Fibroblast of mammary gland (primary cell): ENCODE results near the gene CEP83.

ENCODE experiments used
- DNase-seq: peaks from one replicate; pipeline ENCODE4 v3.0.0-alpha.2; 2010; ENCODE audit warnings: low read depth
- H3K4me3 ChIP-seq: 2 replicates; pipeline ENCODE4 v1.5.1; 2011; ENCODE audit warnings: low read depth, mild to moderate bottlenecking, low read length, moderate library complexity; ENCODE audit not compliant: control insufficient read depth
- TF ChIP-seq, protein P1 (sequence below): conservative IDR thresholded peaks from 2 replicates; pipeline ENCODE4 v1.5.1; 2011; ENCODE audit warnings: low read depth, low read length, inconsistent platforms; ENCODE audit not compliant: control insufficient read depth, insufficient read depth

CEP83 gene

DNA sequence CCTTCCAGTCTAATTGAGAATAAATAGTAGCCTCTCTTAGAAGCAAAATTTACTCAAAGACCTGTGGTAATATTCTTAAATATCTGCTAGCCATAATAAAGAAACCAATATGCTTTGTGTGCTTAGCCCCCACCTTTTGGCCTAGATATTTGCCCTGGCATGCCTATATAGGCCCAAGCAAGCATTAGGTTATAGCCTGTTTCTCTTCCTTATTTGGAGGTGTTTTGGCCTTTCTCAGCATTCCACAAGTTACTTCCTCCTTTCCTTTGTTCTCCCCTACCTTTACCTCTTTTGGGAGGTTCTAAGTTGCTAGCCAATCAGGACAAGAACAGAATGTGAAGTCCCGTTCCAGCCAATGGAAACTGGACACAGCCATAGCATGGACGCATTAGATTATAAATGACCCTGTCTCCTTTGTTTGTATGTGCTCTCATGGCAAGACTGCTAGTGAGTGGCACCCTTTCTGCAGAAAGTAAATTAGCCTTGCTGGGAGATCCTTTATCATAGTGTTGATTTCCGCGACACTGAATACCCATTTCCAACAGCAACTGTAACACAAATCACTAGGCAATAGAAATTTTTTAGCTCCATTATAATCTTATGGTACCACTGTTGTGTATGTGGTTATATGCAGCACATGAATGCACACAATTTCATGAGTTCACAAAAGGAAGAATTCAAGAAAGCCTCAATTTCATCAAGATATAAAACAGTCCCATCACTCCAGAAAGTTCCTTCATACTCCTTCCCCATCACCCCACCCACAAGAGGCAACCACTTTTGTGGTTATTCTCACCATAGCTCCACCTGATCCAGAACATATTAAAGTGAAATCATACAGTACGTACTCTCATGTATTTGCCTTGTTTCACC lies 37.6 kb downstream of the CEP83 start:
- no peak overlapping the region for H3K4me3 ChIP-seq
- TF ChIP-seq, protein P1, sequence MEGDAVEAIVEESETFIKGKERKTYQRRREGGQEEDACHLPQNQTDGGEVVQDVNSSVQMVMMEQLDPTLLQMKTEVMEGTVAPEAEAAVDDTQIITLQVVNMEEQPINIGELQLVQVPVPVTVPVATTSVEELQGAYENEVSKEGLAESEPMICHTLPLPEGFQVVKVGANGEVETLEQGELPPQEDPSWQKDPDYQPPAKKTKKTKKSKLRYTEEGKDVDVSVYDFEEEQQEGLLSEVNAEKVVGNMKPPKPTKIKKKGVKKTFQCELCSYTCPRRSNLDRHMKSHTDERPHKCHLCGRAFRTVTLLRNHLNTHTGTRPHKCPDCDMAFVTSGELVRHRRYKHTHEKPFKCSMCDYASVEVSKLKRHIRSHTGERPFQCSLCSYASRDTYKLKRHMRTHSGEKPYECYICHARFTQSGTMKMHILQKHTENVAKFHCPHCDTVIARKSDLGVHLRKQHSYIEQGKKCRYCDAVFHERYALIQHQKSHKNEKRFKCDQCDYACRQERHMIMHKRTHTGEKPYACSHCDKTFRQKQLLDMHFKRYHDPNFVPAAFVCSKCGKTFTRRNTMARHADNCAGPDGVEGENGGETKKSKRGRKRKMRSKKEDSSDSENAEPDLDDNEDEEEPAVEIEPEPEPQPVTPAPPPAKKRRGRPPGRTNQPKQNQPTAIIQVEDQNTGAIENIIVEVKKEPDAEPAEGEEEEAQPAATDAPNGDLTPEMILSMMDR = no peak
- no peak for DNase-seq

DNA sequence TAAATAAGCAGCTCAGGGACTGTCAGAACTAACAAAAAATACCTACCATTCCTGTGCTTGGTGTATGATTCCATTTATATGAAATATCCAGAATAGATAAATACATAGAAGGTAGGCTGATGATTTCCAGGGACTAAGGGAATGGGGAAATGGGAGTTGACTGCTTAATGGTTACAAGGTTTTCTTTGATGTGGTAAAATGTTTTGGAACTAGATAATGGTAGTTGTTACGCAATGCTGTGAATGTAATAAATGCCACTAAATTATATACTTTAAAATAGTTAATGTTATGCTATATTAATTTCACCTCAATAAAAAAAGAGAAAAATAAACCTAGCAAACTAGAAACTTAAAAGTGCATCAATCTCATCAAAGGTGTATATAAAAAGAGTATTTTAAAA lies 41.1 kb downstream of the CEP83 start:
- TF ChIP-seq, protein P1 = no peak
- H3K4me3 ChIP-seq = no peak overlapping the region
- DNase-seq = peak; percentile 40

DNA sequence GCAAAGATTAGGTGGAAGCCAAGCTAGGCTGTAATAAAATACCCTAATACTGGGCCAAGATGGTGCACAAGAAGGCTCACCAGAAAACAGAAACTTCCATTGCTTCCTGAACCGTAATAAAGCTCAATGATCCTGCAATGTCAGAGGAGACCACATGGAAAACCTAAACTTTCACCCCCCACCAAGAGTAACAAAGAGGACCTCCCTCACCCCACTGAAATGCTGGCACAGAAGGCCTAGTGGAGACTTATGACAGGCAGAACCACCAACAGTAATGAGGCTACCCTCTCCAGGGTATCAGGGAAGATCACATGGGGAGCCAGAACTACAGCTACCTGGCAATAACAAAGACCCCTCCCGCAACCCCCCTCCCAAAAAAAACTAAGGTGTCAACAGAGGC lies 43.1 kb downstream of the CEP83 start:
- TF ChIP-seq, protein P1 = no peak
- no peak overlapping the region for H3K4me3 ChIP-seq
- DNase-seq = no peak

DNA sequence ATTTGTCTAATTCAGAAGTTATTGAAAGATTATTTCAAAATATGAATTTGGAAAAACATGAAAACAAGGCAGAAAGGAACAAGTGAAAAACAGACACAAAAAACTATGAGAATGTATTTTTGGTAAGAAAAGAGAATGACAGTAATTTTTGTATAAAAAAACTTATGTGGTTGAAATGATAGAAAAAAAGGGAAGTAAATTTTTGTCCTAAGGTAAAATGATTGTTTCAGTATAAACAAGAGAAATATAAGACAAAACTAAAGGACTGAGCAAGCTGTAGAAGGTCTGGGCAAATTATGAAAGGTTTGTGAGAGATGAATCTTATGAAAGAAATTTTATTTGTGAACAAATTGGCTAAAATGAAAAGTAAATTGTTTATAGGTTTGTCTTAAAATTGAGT lies 44.6 kb downstream of the CEP83 start:
- TF ChIP-seq, protein P1 = no peak
- no peak overlapping the region for H3K4me3 ChIP-seq
- DNase-seq = no peak

DNA sequence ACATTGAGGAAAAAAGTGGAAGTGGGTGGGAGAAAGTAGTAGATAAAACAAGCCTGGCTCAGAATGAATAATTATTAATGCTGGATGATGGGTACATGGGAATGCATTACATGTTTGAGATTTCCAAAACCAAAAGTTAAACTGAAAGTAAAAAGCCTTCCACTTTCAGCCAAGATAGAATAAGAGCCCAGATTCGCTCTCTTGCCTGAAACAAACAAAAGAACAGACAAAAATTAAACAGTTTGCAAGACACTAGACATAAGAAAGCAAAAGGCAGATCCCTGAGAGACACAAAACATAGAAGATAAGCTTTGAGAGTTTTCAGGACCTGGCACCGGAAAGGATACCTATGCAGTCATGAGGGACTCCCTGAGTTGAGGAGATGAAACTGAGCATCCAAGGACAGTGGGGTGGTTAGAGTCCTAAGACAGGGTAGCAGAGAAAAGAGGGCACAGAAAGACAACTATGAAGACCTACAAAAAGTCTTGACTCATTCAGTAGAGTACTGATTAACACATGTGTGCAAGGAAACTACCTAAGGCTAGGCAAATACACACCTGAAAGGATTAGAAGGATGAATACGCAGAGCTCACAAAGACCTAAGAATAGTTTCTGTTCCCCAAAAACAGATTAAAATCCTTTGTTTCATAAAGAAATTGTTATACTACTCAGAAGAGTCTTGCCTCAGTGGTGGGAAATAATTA lies 54.1 kb downstream of the CEP83 start:
- no peak overlapping the region for H3K4me3 ChIP-seq
- TF ChIP-seq, protein P1 = no peak
- peak; percentile 9 for DNase-seq

DNA sequence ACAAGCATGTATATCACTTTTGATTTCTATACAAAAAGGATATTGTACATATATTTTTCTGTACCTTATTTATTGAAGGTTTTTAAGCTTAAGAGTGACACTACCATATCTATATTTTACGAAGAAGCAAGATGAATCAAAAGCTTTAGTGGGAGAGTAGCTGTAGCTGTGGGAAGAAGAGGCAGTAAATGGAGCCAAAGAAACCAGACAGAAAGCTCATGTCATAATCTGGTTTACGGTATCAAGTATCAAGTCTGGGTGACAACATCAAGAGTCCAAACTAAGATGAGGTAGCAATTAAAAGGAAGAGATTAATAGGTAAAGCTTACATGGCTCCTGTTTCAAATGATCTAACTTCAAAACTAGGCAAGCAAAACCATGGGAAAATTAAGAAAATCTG lies 54.8 kb downstream of the CEP83 start:
- H3K4me3 ChIP-seq = no peak overlapping the region
- DNase-seq = peak; percentile 22
- TF ChIP-seq, protein P1 = no peak
